NB4 (cell line): Measurements from ENCODE around the gene SEMA4C.

Source experiments
- POLR2A ChIP-seq: IDR thresholded peaks from 2 replicates; pipeline ENCODE4 v1.6.1; 2011; ENCODE audit warnings: mild to moderate bottlenecking; ENCODE audit not compliant: insufficient read length; ENCODE audit errors: extremely low read depth
- TF ChIP-seq, protein P1 (sequence below): IDR thresholded peaks from one replicate; pipeline ENCODE4 v1.5.1; 2012; ENCODE audit warnings: low read depth, low read length
- TF ChIP-seq, protein P2 (sequence below): IDR thresholded peaks from 2 replicates; pipeline ENCODE4 v1.6.1; 2011; ENCODE audit warnings: low read depth, low read length

GRCh38 chr2:96843538-96844268 lies 26.2 kb downstream of the SEMA4C start, which contains the start of gene ANKRD23:
- TF ChIP-seq, protein P1, sequence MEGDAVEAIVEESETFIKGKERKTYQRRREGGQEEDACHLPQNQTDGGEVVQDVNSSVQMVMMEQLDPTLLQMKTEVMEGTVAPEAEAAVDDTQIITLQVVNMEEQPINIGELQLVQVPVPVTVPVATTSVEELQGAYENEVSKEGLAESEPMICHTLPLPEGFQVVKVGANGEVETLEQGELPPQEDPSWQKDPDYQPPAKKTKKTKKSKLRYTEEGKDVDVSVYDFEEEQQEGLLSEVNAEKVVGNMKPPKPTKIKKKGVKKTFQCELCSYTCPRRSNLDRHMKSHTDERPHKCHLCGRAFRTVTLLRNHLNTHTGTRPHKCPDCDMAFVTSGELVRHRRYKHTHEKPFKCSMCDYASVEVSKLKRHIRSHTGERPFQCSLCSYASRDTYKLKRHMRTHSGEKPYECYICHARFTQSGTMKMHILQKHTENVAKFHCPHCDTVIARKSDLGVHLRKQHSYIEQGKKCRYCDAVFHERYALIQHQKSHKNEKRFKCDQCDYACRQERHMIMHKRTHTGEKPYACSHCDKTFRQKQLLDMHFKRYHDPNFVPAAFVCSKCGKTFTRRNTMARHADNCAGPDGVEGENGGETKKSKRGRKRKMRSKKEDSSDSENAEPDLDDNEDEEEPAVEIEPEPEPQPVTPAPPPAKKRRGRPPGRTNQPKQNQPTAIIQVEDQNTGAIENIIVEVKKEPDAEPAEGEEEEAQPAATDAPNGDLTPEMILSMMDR: no peak
- TF ChIP-seq POLR2A: no peak
- TF ChIP-seq, protein P2, sequence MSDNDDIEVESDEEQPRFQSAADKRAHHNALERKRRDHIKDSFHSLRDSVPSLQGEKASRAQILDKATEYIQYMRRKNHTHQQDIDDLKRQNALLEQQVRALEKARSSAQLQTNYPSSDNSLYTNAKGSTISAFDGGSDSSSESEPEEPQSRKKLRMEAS: no peak
